Retinal pigment epithelial cell (primary cell): ENCODE results near the gene TAT.
A peak's percentile ranks its signal among the peaks of the same experiment; 100 is the strongest.

ENCODE experiments used
- DNase-seq: peaks from one replicate; pipeline ENCODE4 v3.0.0-alpha.2; 2010; ENCODE audit warnings: low read depth
- H3K4me3 ChIP-seq: 2 replicates; pipeline ENCODE4 v1.5.1; 2011; ENCODE audit warnings: mild to moderate bottlenecking, low read length, control low read depth, moderate library complexity
- TF ChIP-seq, protein P1 (sequence below): conservative IDR thresholded peaks from 2 replicates; pipeline ENCODE4 v1.5.1; 2011; ENCODE audit warnings: low read depth, low read length, control low read depth, inconsistent platforms

Gene TAT

GRCh38 chr16:71555230-71555891, 21.5 kb downstream of the TAT start:
- TF ChIP-seq, protein P1, sequence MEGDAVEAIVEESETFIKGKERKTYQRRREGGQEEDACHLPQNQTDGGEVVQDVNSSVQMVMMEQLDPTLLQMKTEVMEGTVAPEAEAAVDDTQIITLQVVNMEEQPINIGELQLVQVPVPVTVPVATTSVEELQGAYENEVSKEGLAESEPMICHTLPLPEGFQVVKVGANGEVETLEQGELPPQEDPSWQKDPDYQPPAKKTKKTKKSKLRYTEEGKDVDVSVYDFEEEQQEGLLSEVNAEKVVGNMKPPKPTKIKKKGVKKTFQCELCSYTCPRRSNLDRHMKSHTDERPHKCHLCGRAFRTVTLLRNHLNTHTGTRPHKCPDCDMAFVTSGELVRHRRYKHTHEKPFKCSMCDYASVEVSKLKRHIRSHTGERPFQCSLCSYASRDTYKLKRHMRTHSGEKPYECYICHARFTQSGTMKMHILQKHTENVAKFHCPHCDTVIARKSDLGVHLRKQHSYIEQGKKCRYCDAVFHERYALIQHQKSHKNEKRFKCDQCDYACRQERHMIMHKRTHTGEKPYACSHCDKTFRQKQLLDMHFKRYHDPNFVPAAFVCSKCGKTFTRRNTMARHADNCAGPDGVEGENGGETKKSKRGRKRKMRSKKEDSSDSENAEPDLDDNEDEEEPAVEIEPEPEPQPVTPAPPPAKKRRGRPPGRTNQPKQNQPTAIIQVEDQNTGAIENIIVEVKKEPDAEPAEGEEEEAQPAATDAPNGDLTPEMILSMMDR = no peak
- no peak for DNase-seq
- no peak overlapping the region for H3K4me3 ChIP-seq

- no peak for DNase-seq
- H3K4me3 ChIP-seq = no peak overlapping the region
- TF ChIP-seq, protein P1 = no peak
Measured at GRCh38 chr16:71552698-71553503, 24.0 kb downstream of the TAT start.

DNA sequence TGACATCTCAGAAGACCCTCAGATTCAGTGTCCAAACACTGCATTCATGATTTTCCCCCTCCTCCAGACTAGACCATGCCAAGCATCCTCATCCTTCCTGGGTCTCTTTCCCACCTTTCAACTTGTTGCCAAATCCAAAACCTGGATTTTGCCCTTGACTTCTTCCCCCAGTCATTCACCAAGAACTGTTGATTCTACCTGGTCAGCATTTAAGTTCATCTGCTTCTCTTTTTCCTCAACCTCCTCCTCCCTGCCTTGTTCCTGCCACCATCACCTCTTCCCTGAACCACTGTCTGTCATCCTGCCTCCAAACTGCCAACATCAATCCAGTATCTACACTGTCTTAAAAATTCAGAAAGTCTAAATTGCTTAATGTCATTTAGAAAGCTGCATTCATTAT, 29.7 kb downstream of the TAT start:
- no peak for DNase-seq
- TF ChIP-seq, protein P1 = no peak
- H3K4me3 ChIP-seq = no peak overlapping the region

- no peak for DNase-seq
- TF ChIP-seq, protein P1 = peak; percentile 60
- no peak overlapping the region for H3K4me3 ChIP-seq
Measured at GRCh38 chr16:71542377-71542776, 34.5 kb downstream of the TAT start.

DNA sequence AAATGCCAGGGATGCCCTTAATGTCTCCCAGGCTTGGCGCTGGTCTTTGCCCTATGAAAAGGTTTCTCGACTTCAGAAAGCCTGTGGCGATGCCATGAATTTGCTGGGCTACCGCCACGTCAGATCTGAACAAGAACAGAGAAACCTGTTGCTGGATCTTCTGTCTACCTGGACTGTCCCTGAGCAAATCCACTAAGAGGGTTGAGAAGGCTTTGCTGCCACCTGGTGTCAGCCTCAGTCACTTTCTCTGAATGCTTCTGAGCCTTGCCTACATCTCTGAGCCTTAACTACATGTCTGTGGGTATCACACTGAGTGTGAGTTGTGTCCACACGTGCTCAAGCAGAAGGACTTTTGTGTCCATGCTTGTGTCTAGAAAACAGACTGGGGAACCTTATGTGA, 39.2 kb downstream of the TAT start:
- peak; percentile 2 for DNase-seq
- no peak overlapping the region for H3K4me3 ChIP-seq
- TF ChIP-seq, protein P1 = peak; percentile 80

DNA sequence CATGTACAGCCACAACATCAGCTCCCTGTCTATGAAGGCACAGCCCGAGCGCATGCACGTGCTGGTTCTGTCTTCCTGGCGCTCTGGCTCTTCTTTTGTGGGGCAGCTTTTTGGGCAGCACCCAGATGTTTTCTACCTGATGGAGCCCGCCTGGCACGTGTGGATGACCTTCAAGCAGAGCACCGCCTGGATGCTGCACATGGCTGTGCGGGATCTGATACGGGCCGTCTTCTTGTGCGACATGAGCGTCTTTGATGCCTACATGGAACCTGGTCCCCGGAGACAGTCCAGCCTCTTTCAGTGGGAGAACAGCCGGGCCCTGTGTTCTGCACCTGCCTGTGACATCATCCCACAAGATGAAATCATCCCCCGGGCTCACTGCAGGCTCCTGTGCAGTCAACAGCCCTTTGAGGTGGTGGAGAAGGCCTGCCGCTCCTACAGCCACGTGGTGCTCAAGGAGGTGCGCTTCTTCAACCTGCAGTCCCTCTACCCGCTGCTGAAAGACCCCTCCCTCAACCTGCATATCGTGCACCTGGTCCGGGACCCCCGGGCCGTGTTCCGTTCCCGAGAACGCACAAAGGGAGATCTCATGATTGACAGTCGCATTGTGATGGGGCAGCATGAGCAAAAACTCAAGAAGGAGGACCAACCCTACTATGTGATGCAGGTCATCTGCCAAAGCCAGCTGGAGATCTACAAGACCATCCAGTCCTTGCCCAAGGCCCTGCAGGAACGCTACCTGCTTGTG, 40.0 kb downstream of the TAT start:
- DNase-seq = no peak
- TF ChIP-seq, protein P1 = no peak
- H3K4me3 ChIP-seq = no peak overlapping the region
